Measurements from ENCODE around the gene RAF1.
"Not testable (repeated sequence)": the region's sequence is repeated elsewhere in the genome, so short reads cannot be mapped to it uniquely, and the experiment has no call there.

Gene RAF1

GRCh38 chr3:12556690-12557472 is 107.0 kb downstream of the RAF1 start, which contains the start of gene MKRN2:
MKRN2 (plus strand) TSS chr3:12557087; CDS start chr3:12557151, 64 bp downstream.
- peak; percentile 95 for DNase-seq

- no peak for DNase-seq
Measured at GRCh38 chr3:12556314-12556689, 107.6 kb downstream of the RAF1 start.

- DNase-seq: no peak
Measured at GRCh38 chr3:12553921-12554391, 110.0 kb downstream of the RAF1 start.

GRCh38 chr3:12549971-12550760 is 113.8 kb downstream of the RAF1 start:
- no peak for DNase-seq

GRCh38 chr3:12545473-12545791 is 118.5 kb downstream of the RAF1 start, which contains the start of gene MKRN2OS:
MKRN2OS (minus strand) TSS chr3:12545499; CDS start chr3:12545464, 35 bp downstream.
- no peak for DNase-seq

GRCh38 chr3:12544652-12545472 is 119.1 kb downstream of the RAF1 start:
- DNase-seq: no peak

GRCh38 chr3:12543497-12543896 is 120.4 kb downstream of the RAF1 start:
- not testable (repeated sequence) for DNase-seq

GRCh38 chr3:12541625-12542024 is 122.3 kb downstream of the RAF1 start:
- no peak for DNase-seq

- no peak for DNase-seq
Measured at GRCh38 chr3:12536423-12536822, 127.5 kb downstream of the RAF1 start.

All from activated effector memory CD4-positive, alpha-beta T cell treated with anti-CD3 and anti-CD28 coated beads, Interleukin-2, amount 50 U/mL, for 16 hours (primary cell).